ENCODE measurements around the gene ANXA7. TPM values are rescaled to one million over a fixed set of nuclear protein-coding genes. Genes with fewer than 3 reads are reported as not detected.
"Not testable (repeated sequence)": the region's sequence is repeated elsewhere in the genome, so short reads cannot be mapped to it uniquely, and the experiment has no call there.

Gene ANXA7
- total and polyA plus RNA-seq, 4 donors, result 55.6 to 72.3 (median 64.5) TPM

- H3K27ac ChIP-seq (ENCODE audit: low read depth, low read length), result no peak overlapping the region
- 100% methylated on average over 3 of the region's 6 CpGs for WGBS (ENCODE audit: insufficient coverage)
Observed at GRCh38 chr10:73398024-73398423, 15.8 kb downstream of the ANXA7 start.

GRCh38 chr10:73394325-73394724, 19.5 kb downstream of the ANXA7 start:
- not testable (repeated sequence) for H3K4me3 ChIP-seq (ENCODE audit: low read depth, low read length); H3K9me3 ChIP-seq (ENCODE audit: control insufficient read depth, insufficient read depth, low read length); DNase-seq (ENCODE audit: low read depth in 4 of 6, low spot score in 6 of 6); H3K4me1 ChIP-seq (ENCODE audit: control insufficient read depth, insufficient read depth, low read length); H3K27ac ChIP-seq (ENCODE audit: low read depth, low read length); H3K27me3 ChIP-seq (ENCODE audit: control insufficient read depth, insufficient read depth, low read length)
- peaks cover 18% of the 10 kb centered on the region for H3K36me3 ChIP-seq (ENCODE audit: control insufficient read depth, insufficient read depth, low read length)
- WGBS (ENCODE audit: insufficient coverage), result no CpG with 5 or more reads among the region's 4 CpGs

More at GRCh38 chr10:73398024-73398423, 15.8 kb downstream of the ANXA7 start:
- H3K9me3 ChIP-seq (ENCODE audit: control insufficient read depth, insufficient read depth, low read length), result no peaks in the 10 kb centered on the region
- H3K36me3 ChIP-seq (ENCODE audit: control insufficient read depth, insufficient read depth, low read length), result peaks cover 11% of the 10 kb centered on the region
- no peak for DNase-seq (ENCODE audit: low read depth in 4 of 6, low spot score in 6 of 6)
- no peaks in the 10 kb centered on the region for H3K27me3 ChIP-seq (ENCODE audit: control insufficient read depth, insufficient read depth, low read length)
- H3K4me1 ChIP-seq (ENCODE audit: control insufficient read depth, insufficient read depth, low read length), result no peaks in the 10 kb centered on the region
- H3K4me3 ChIP-seq (ENCODE audit: low read depth, low read length), result no peak overlapping the region

- Histone ChIP-seq H3K36me3 (ENCODE audit: control insufficient read depth, insufficient read depth, low read length) (peaks cover 37% of the 10 kb centered on the region), H3K27ac (ENCODE audit: low read depth, low read length) (no peak overlapping the region), H3K4me3 (ENCODE audit: low read depth, low read length) (no peak overlapping the region), H3K27me3 (ENCODE audit: control insufficient read depth, insufficient read depth, low read length) (no peaks in the 10 kb centered on the region), H3K4me1 (ENCODE audit: control insufficient read depth, insufficient read depth, low read length) (no peaks in the 10 kb centered on the region), H3K9me3 (ENCODE audit: control insufficient read depth, insufficient read depth, low read length) (no peaks in the 10 kb centered on the region)
- no peak for DNase-seq (ENCODE audit: low read depth in 4 of 6, low spot score in 6 of 6)
- no CpG with 5 or more reads among the region's 4 CpGs for WGBS (ENCODE audit: insufficient coverage)
Observed at GRCh38 chr10:73388228-73388627, 25.6 kb downstream of the ANXA7 start.

- no peak for DNase-seq (ENCODE audit: low read depth in 4 of 6, low spot score in 6 of 6)
- 98% methylated on average over 5 of the region's 7 CpGs for WGBS (ENCODE audit: insufficient coverage)
- no peak overlapping the region for H3K27ac ChIP-seq (ENCODE audit: low read depth, low read length)
- no peak overlapping the region for H3K4me3 ChIP-seq (ENCODE audit: low read depth, low read length)
- peaks cover 47% of the 10 kb centered on the region for H3K36me3 ChIP-seq (ENCODE audit: control insufficient read depth, insufficient read depth, low read length)
- no peaks in the 10 kb centered on the region for H3K4me1 ChIP-seq (ENCODE audit: control insufficient read depth, insufficient read depth, low read length)
- no peaks in the 10 kb centered on the region for H3K9me3 ChIP-seq (ENCODE audit: control insufficient read depth, insufficient read depth, low read length)
- H3K27me3 ChIP-seq (ENCODE audit: control insufficient read depth, insufficient read depth, low read length), result no peaks in the 10 kb centered on the region
Observed at GRCh38 chr10:73386583-73386982, 27.3 kb downstream of the ANXA7 start.

- Histone ChIP-seq H3K36me3 (ENCODE audit: control insufficient read depth, insufficient read depth, low read length) (peaks cover 29% of the 10 kb centered on the region), H3K27ac (ENCODE audit: low read depth, low read length) (no peak overlapping the region), H3K4me1 (ENCODE audit: control insufficient read depth, insufficient read depth, low read length) (no peaks in the 10 kb centered on the region), H3K4me3 (ENCODE audit: low read depth, low read length) (no peak overlapping the region), H3K27me3 (ENCODE audit: control insufficient read depth, insufficient read depth, low read length) (no peaks in the 10 kb centered on the region), H3K9me3 (ENCODE audit: control insufficient read depth, insufficient read depth, low read length) (no peaks in the 10 kb centered on the region)
- no peak for DNase-seq (ENCODE audit: low read depth in 4 of 6, low spot score in 6 of 6)
- 100% methylated on average over 1 of the region's 1 CpG for WGBS (ENCODE audit: insufficient coverage)
Observed at GRCh38 chr10:73379064-73379748, 34.7 kb downstream of the ANXA7 start.

GRCh38 chr10:73376679-73377078, 37.2 kb downstream of the ANXA7 start:
- no peak overlapping the region for H3K4me3 ChIP-seq (ENCODE audit: low read depth, low read length)
- no peaks in the 10 kb centered on the region for H3K9me3 ChIP-seq (ENCODE audit: control insufficient read depth, insufficient read depth, low read length)
- H3K27ac ChIP-seq (ENCODE audit: low read depth, low read length), result no peak overlapping the region
- H3K36me3 ChIP-seq (ENCODE audit: control insufficient read depth, insufficient read depth, low read length), result peaks cover 29% of the 10 kb centered on the region
- H3K27me3 ChIP-seq (ENCODE audit: control insufficient read depth, insufficient read depth, low read length), result no peaks in the 10 kb centered on the region
- no peak for DNase-seq (ENCODE audit: low read depth in 4 of 6, low spot score in 6 of 6)
- no peaks in the 10 kb centered on the region for H3K4me1 ChIP-seq (ENCODE audit: control insufficient read depth, insufficient read depth, low read length)
- WGBS (ENCODE audit: insufficient coverage), result no CpG with 5 or more reads among the region's 3 CpGs

GRCh38 chr10:73368238-73368637, 45.6 kb downstream of the ANXA7 start:
- peak in 1 of 6 donors; percentile 32 for DNase-seq (ENCODE audit: low read depth in 4 of 6, low spot score in 6 of 6)
- no peak overlapping the region for H3K4me3 ChIP-seq (ENCODE audit: low read depth, low read length)
- WGBS (ENCODE audit: insufficient coverage), result 88% methylated on average over 2 of the region's 4 CpGs

GRCh38 chr10:73366381-73367298, 47.2 kb downstream of the ANXA7 start:
- H3K36me3 ChIP-seq (ENCODE audit: control insufficient read depth, insufficient read depth, low read length), result peaks cover 23% of the 10 kb centered on the region
- no peaks in the 10 kb centered on the region for H3K27me3 ChIP-seq (ENCODE audit: control insufficient read depth, insufficient read depth, low read length)
- no peaks in the 10 kb centered on the region for H3K4me1 ChIP-seq (ENCODE audit: control insufficient read depth, insufficient read depth, low read length)
- no peak for DNase-seq (ENCODE audit: low read depth in 4 of 6, low spot score in 6 of 6)
- no peak overlapping the region for H3K4me3 ChIP-seq (ENCODE audit: low read depth, low read length)
- no peak overlapping the region for H3K27ac ChIP-seq (ENCODE audit: low read depth, low read length)
- WGBS (ENCODE audit: insufficient coverage), result 97% methylated on average over 4 of the region's 6 CpGs
- no peaks in the 10 kb centered on the region for H3K9me3 ChIP-seq (ENCODE audit: control insufficient read depth, insufficient read depth, low read length)

More at GRCh38 chr10:73368238-73368637, 45.6 kb downstream of the ANXA7 start:
- peaks cover 31% of the 10 kb centered on the region for H3K36me3 ChIP-seq (ENCODE audit: control insufficient read depth, insufficient read depth, low read length)
- H3K27me3 ChIP-seq (ENCODE audit: control insufficient read depth, insufficient read depth, low read length), result no peaks in the 10 kb centered on the region
- no peaks in the 10 kb centered on the region for H3K9me3 ChIP-seq (ENCODE audit: control insufficient read depth, insufficient read depth, low read length)
- H3K4me1 ChIP-seq (ENCODE audit: control insufficient read depth, insufficient read depth, low read length), result no peaks in the 10 kb centered on the region
- peak overlapping the region; percentile 40 for H3K27ac ChIP-seq (ENCODE audit: low read depth, low read length)

GRCh38 chr10:73364964-73365363, 48.9 kb downstream of the ANXA7 start:
- Histone ChIP-seq H3K9me3 (ENCODE audit: control insufficient read depth, insufficient read depth, low read length) (no peaks in the 10 kb centered on the region), H3K27me3 (ENCODE audit: control insufficient read depth, insufficient read depth, low read length) (no peaks in the 10 kb centered on the region), H3K4me3 (ENCODE audit: low read depth, low read length) (no peak overlapping the region), H3K36me3 (ENCODE audit: control insufficient read depth, insufficient read depth, low read length) (peaks cover 23% of the 10 kb centered on the region), H3K4me1 (ENCODE audit: control insufficient read depth, insufficient read depth, low read length) (no peaks in the 10 kb centered on the region), H3K27ac (ENCODE audit: low read depth, low read length) (no peak overlapping the region)
- no peak for DNase-seq (ENCODE audit: low read depth in 4 of 6, low spot score in 6 of 6)
- 100% methylated on average over 1 of the region's 3 CpGs for WGBS (ENCODE audit: insufficient coverage)

Measured in spinal cord (tissue), 10 donors.